Glutamatergic neuron (in vitro differentiated cells): Measurements from ENCODE around the gene GREB1L. TPM values are rescaled to one million over a fixed set of nuclear protein-coding genes. Genes with fewer than 3 reads are reported as not detected.

Source experiments
- DNase-seq: peaks from one replicate; pipeline ENCODE4 v3.0.0; 2022
- H3K27ac Mint-ChIP-seq: one replicate; pipeline ENCODE4 v1.8.0; 2020; ENCODE audit warnings: mild to moderate bottlenecking, mixed read lengths, inconsistent platforms; ENCODE audit not compliant: unreplicated experiment
- H3K27me3 Mint-ChIP-seq: one replicate; pipeline ENCODE4 v1.8.0; 2020; ENCODE audit warnings: mild to moderate bottlenecking, moderate library complexity, mixed read lengths, inconsistent platforms; ENCODE audit not compliant: unreplicated experiment
- H3K36me3 Mint-ChIP-seq: one replicate; pipeline ENCODE4 v1.8.0; 2020; ENCODE audit warnings: mild to moderate bottlenecking, mixed read lengths, inconsistent platforms; ENCODE audit not compliant: unreplicated experiment
- H3K4me1 Mint-ChIP-seq: one replicate; pipeline ENCODE4 v1.8.0; 2020; ENCODE audit warnings: mild to moderate bottlenecking, low read depth, mixed read lengths, inconsistent platforms; ENCODE audit not compliant: unreplicated experiment
- H3K4me3 Mint-ChIP-seq: one replicate; pipeline ENCODE4 v1.8.0; 2020; ENCODE audit warnings: mild to moderate bottlenecking, mixed read lengths, inconsistent platforms; ENCODE audit not compliant: unreplicated experiment
- H3K9me3 Mint-ChIP-seq: one replicate; pipeline ENCODE4 v1.8.0; 2020; ENCODE audit warnings: mild to moderate bottlenecking, moderate library complexity, mixed read lengths, inconsistent platforms; ENCODE audit not compliant: unreplicated experiment
- total RNA-seq: library from RNA; stranded (reverse); fragmentation: NEBNext Ultra II Directional; extraction: Animal tissue kit (Norgen Biotek cat#: 25700); gene quantifications from one replicate; pipeline ENCODE4 v1.2.1, GENCODE V29; 2021; ENCODE audit not compliant: unreplicated experiment
- TF ChIP-seq, protein P1 (sequence below): fragments of 200-600 bp; sonication (generic); IDR thresholded peaks from one replicate; pipeline ENCODE4 v1.5.0; 2021; ENCODE audit not compliant: partially characterized antibody, unreplicated experiment

GREB1L gene
- total RNA-seq, 1 donor from 2014 or later, result 154 TPM

DNA sequence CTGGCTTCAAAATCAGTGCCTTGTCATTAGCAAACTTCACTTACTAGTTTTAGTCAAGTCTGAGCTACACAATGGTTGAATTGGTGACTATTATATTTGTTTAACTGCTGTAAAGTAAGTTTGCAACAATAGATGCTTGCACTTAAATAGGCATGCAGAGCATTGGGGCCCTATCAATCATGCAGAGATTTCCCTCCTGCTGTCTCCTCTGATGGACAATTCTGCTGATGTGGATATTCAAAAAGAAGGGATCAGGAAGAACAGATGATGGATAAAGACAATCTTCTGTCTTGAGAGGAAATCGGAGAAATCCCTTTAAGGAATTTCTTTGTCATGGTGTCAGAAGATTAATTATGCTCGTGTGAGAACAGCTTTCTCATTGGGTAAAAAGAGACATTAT, 89.0 kb downstream of the GREB1L start:
- DNase-seq, result no peak
- Mint-ChIP-seq H3K36me3 (no peaks in the 10 kb centered on the region), H3K27ac (no peak overlapping the region)

DNA sequence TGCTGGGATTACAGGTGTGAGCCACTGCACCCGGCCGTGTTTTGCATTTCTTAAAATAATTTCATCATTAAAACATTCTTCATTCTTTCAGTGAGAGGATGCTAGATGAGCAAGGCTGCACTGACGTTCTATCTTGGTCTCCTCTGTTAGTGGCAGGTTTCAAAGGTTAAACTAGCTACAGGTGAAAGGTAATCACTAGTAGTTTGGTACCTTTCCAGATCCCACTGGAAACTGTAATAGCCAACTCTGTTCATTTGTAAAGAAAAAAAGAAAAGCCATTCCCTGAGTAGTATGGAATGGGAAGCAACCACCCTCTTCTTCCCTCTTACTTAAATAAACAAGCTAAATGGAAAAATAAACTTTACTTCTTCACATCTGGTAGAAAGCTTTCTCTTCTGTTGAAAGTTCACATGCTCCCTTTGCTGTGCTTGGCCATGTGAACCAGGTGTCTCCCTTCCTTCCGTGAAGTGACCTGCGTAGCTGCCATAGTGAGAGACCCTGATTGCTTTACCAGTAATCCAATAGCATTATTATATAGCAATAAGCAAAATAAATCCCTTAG, 94.0 kb downstream of the GREB1L start:
- no peaks in the 10 kb centered on the region for H3K4me1 Mint-ChIP-seq
- no peak overlapping the region for H3K27ac Mint-ChIP-seq
- TF ChIP-seq, protein P1, sequence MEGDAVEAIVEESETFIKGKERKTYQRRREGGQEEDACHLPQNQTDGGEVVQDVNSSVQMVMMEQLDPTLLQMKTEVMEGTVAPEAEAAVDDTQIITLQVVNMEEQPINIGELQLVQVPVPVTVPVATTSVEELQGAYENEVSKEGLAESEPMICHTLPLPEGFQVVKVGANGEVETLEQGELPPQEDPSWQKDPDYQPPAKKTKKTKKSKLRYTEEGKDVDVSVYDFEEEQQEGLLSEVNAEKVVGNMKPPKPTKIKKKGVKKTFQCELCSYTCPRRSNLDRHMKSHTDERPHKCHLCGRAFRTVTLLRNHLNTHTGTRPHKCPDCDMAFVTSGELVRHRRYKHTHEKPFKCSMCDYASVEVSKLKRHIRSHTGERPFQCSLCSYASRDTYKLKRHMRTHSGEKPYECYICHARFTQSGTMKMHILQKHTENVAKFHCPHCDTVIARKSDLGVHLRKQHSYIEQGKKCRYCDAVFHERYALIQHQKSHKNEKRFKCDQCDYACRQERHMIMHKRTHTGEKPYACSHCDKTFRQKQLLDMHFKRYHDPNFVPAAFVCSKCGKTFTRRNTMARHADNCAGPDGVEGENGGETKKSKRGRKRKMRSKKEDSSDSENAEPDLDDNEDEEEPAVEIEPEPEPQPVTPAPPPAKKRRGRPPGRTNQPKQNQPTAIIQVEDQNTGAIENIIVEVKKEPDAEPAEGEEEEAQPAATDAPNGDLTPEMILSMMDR, result no peak
- no peak for DNase-seq
- no peaks in the 10 kb centered on the region for H3K36me3 Mint-ChIP-seq
- H3K9me3 Mint-ChIP-seq, result no peaks in the 10 kb centered on the region
- no peaks in the 10 kb centered on the region for H3K27me3 Mint-ChIP-seq
- H3K4me3 Mint-ChIP-seq, result no peak overlapping the region

More for the DNA sequence above, 89.0 kb downstream of the GREB1L start:
- H3K27me3 Mint-ChIP-seq, result no peaks in the 10 kb centered on the region
- no peaks in the 10 kb centered on the region for H3K4me1 Mint-ChIP-seq
- H3K4me3 Mint-ChIP-seq, result no peak overlapping the region
- no peaks in the 10 kb centered on the region for H3K9me3 Mint-ChIP-seq
- TF ChIP-seq, protein P1, result no peak

DNA sequence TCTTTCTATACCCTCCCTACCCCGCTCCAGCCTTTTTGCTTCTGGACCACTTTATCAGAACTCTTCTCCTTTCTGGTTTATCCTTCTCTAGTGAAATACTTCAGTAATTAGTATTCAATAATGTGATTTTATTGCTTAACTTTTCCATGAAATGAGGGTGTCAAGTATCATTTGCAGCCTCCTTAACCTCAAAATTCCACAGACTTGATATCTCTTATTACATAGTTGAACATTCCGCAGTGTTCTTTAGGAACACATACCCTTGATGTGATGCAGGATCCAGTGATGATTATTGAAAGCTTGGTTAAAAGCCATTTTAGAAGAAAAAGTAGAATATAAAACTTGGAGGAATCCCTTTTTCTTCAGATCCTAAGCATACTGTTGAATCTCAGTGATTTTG, 94.8 kb downstream of the GREB1L start:
- H3K4me3 Mint-ChIP-seq, result no peak overlapping the region
- H3K27me3 Mint-ChIP-seq, result no peaks in the 10 kb centered on the region
- no peak for DNase-seq
- H3K9me3 Mint-ChIP-seq, result no peaks in the 10 kb centered on the region
- no peaks in the 10 kb centered on the region for H3K4me1 Mint-ChIP-seq
- TF ChIP-seq, protein P1, result no peak
- no peak overlapping the region for H3K27ac Mint-ChIP-seq
- H3K36me3 Mint-ChIP-seq, result no peaks in the 10 kb centered on the region

DNA sequence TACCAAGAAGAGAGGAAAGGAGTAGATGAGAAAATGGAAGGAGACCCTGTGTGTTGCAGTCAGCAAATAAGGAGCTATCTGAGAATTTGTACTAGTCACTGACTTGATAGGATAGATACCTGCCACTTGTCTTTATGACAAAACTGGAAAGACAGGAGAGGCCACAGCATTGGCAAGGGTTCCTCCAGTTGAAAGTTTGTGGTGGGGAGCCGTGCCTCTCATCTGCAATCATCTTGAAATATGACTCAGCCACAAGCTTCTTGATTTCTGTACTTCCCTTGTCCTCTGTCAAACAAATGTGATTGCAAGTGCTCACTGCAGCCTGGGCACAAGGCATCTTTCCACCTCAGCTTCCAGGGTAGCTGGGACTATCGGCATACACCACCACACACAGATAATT, 99.1 kb downstream of the GREB1L start:
- H3K9me3 Mint-ChIP-seq, result peaks cover 5% of the 10 kb centered on the region
- TF ChIP-seq, protein P1, result no peak
- H3K27me3 Mint-ChIP-seq, result no peaks in the 10 kb centered on the region
- no peak for DNase-seq
- H3K36me3 Mint-ChIP-seq, result no peaks in the 10 kb centered on the region
- no peak overlapping the region for H3K4me3 Mint-ChIP-seq
- H3K27ac Mint-ChIP-seq, result no peak overlapping the region
- H3K4me1 Mint-ChIP-seq, result no peaks in the 10 kb centered on the region

DNA sequence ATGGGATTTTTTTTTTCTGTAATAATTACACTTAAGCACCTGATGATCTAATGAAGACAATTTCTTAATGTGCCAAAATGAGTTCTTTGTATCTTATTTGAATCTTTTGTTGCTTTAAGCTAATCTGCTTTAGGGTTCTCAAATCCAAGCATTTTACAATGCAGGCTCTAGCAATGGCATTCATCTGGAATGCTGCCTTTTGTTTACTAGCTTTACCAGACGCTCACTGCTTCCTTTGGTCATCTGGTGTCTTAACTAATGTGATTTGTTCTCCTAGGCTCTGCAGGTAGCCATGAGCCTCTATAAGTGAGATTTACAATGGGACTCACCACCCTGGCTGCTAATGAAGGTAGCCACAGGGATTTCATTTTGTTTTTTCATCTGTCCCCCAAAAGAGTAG, 100.3 kb downstream of the GREB1L start:
- Mint-ChIP-seq H3K27ac (no peak overlapping the region), H3K4me1 (no peaks in the 10 kb centered on the region), H3K4me3 (no peak overlapping the region), H3K36me3 (no peaks in the 10 kb centered on the region), H3K9me3 (peaks cover 7% of the 10 kb centered on the region), H3K27me3 (no peaks in the 10 kb centered on the region)
- DNase-seq, result no peak
- TF ChIP-seq, protein P1, result no peak
